GM12878 (cell line): ENCODE data around the gene PIP5K1A. TPM values are rescaled to one million over a fixed set of nuclear protein-coding genes. Genes with fewer than 3 reads are reported as not detected.

Experiments
- ATAC-seq: fragments of 200-7000 bp; cut with Tn5 transposase; 3 replicates; pipeline ENCODE4 v1.9.1; 2020; ENCODE audit warnings: mild to moderate bottlenecking, moderate library complexity
- BruUV-seq: library from RNA; stranded (reverse); fragments of 400-500 nt; replicated peaks from 2 replicates; lab custom pipeline; 2021; lab: Mats Ljungman, UMichigan
- CTCF ChIA-PET: fragments of 300-600 bp; sonication (Branson Sonifier 250); formaldehyde crosslinking; extraction: SDS; loops from one replicate; lab custom pipeline; 2021; ENCODE audit warnings: inconsistent platforms; lab: Yijun Ruan, JAX
- POLR2A ChIA-PET: fragments of 350-600 bp; formaldehyde crosslinking; extraction: SDS; loops from one replicate; lab custom pipeline; 2021; ENCODE audit warnings: inconsistent platforms; lab: Charles Lee
- RAD21 ChIA-PET: fragments of 300-600 bp; sonication (Branson Sonifier 250); formaldehyde crosslinking; loops from one replicate; lab custom pipeline; 2023; ENCODE audit warnings: antibody characterized with exemption; ENCODE audit not compliant: unreplicated experiment; lab: Charles Lee
- SMC1A ChIA-PET: fragments of 300-600 bp; sonication (Branson Sonifier 250); formaldehyde crosslinking; loops from one replicate; lab custom pipeline; 2023; ENCODE audit not compliant: unreplicated experiment, uncharacterized antibody; lab: Charles Lee
- DNase-seq: peaks from one replicate; pipeline ENCODE4 v3.0.0-alpha.2; 2011; ENCODE audit warnings: low read depth, low spot score
- FAIRE-seq: peaks from 3 replicates; lab custom pipeline; 2011; peaks lifted over from hg19 to GRCh38; lab: Jason Lieb, UNC
- H2AFZ ChIP-seq: 2 replicates; pipeline ENCODE4 v1.6.0; 2011; ENCODE audit warnings: low read depth, low read length, control low read depth; ENCODE audit not compliant: control insufficient read depth
- H3K27ac ChIP-seq: 2 replicates; pipeline ENCODE4 v1.5.1; 2011; ENCODE audit warnings: control low read depth; ENCODE audit not compliant: control insufficient read depth, insufficient read depth
- H3K27me3 ChIP-seq, 2 experiments: replicated peaks in 1 of 2; 2 replicates each; pipeline versions ENCODE4 v1.6.0 to v1.6.1; 2011; ENCODE audit warnings: low read length in 1 of 2; ENCODE audit not compliant: control insufficient read depth in 2 of 2, insufficient read depth in 2 of 2
- H3K36me3 ChIP-seq, 2 experiments: 2 replicates each; pipeline ENCODE4 v1.5.1; 2011; ENCODE audit warnings: low read length in 1 of 2; ENCODE audit not compliant: control insufficient read depth in 2 of 2, insufficient read depth in 2 of 2
- H3K4me1 ChIP-seq: 2 replicates; pipeline ENCODE4 v1.6.1; 2011; ENCODE audit warnings: mild to moderate bottlenecking, low read length, moderate library complexity, mixed read lengths; ENCODE audit not compliant: control insufficient read depth, insufficient read depth
- H3K4me2 ChIP-seq: 2 replicates; pipeline ENCODE4 v1.6.0; 2011; ENCODE audit warnings: control low read depth; ENCODE audit not compliant: control insufficient read depth, insufficient read depth
- H3K4me3 ChIP-seq: fragments of 200-600 bp; sonication (generic); 2 replicates; pipeline ENCODE4 v1.5.1; 2016
- H3K79me2 ChIP-seq: 2 replicates; pipeline ENCODE4 v1.6.0; 2011; ENCODE audit warnings: low read length; ENCODE audit not compliant: control insufficient read depth, insufficient read depth
- H3K9ac ChIP-seq: 2 replicates; pipeline ENCODE4 v1.8.0; 2011; ENCODE audit warnings: low read length, control low read depth, mixed read lengths; ENCODE audit not compliant: control insufficient read depth, insufficient read depth
- H3K9me3 ChIP-seq: replicated peaks from 3 replicates; pipeline ENCODE4 v1.5.1; 2011; ENCODE audit warnings: mild to moderate bottlenecking, low read length; ENCODE audit not compliant: control insufficient read depth, insufficient read depth
- H4K20me1 ChIP-seq: 2 replicates; pipeline ENCODE4 v1.6.0; 2011; ENCODE audit not compliant: control insufficient read depth, insufficient read depth
- ASH2L ChIP-seq: fragments of 300-600, 200-600 bp; sonication (generic); IDR thresholded peaks from 2 replicates; pipeline ENCODE4 v1.6.1; 2017; ENCODE audit warnings: low read depth, mild to moderate bottlenecking, borderline replicate concordance
- EED ChIP-seq: sonication (generic); IDR thresholded peaks from 2 replicates; pipeline ENCODE4 v1.6.1; 2016; ENCODE audit warnings: antibody characterized with exemption, low read depth
- GATAD2B ChIP-seq: fragments of 450-650 bp; conservative IDR thresholded peaks from 2 replicates; pipeline ENCODE4 v1.6.1; 2017; ENCODE audit warnings: low read depth, mild to moderate bottlenecking, moderate library complexity
- IKZF1 ChIP-seq: fragments of 450-650 bp; conservative IDR thresholded peaks from 2 replicates; pipeline ENCODE4 v1.6.1; 2017; ENCODE audit warnings: antibody characterized with exemption, mild to moderate bottlenecking
- IKZF2 ChIP-seq, 2 experiments: fragments of 450-650 bp; IDR thresholded peaks; 2 replicates each; pipeline ENCODE4 v1.6.1; 2017; ENCODE audit warnings: mild to moderate bottlenecking in 2 of 2, moderate library complexity in 2 of 2
- KAT2A ChIP-seq: conservative IDR thresholded peaks from 2 replicates; pipeline ENCODE4 v1.6.1; 2011; ENCODE audit warnings: low read depth, low read length; ENCODE audit not compliant: control insufficient read depth
- MEF2B ChIP-seq: fragments of 450-650 bp; IDR thresholded peaks from 2 replicates; pipeline ENCODE4 v1.6.1; 2018; ENCODE audit warnings: mild to moderate bottlenecking, moderate library complexity; ENCODE audit not compliant: partially characterized antibody, poor library complexity, severe bottlenecking
- NFIC ChIP-seq: IDR thresholded peaks from 2 replicates; pipeline ENCODE4 v1.6.1; 2012; ENCODE audit warnings: low read depth, mild to moderate bottlenecking, inconsistent platforms, low read length, moderate library complexity
- RELB ChIP-seq: fragments of 450-650 bp; IDR thresholded peaks from 2 replicates; pipeline ENCODE4 v1.6.1; 2017; ENCODE audit warnings: low read depth, mild to moderate bottlenecking, moderate library complexity
- RFX5 ChIP-seq: IDR thresholded peaks from 2 replicates; pipeline ENCODE4 v1.6.1; 2011; ENCODE audit warnings: low read depth, low read length, improper control_type of control experiment
- SMARCA5 ChIP-seq: fragments of 450-650 bp; IDR thresholded peaks from 2 replicates; pipeline ENCODE4 v1.6.1; 2017; ENCODE audit warnings: mild to moderate bottlenecking
- SPI1 ChIP-seq: IDR thresholded peaks from 2 replicates; pipeline ENCODE4 v1.6.1; 2011; ENCODE audit warnings: low read depth, mild to moderate bottlenecking, low read length, moderate library complexity, borderline replicate concordance; ENCODE audit not compliant: insufficient read depth
- STAT1 ChIP-seq: fragments of 450-650 bp; conservative IDR thresholded peaks from 2 replicates; pipeline ENCODE4 v1.6.1; 2014; ENCODE audit warnings: antibody characterized with exemption, mild to moderate bottlenecking
- TARDBP ChIP-seq: IDR thresholded peaks from 2 replicates; pipeline ENCODE4 v1.6.1; 2016; ENCODE audit warnings: borderline replicate concordance
- ZNF217 ChIP-seq: fragments of 450-650 bp; IDR thresholded peaks from 2 replicates; pipeline ENCODE4 v1.6.1; 2017; ENCODE audit warnings: antibody characterized with exemption, mild to moderate bottlenecking
- ZNF274 ChIP-seq: IDR thresholded peaks from one replicate; pipeline ENCODE4 v1.8.0; 2011; ENCODE audit not compliant: insufficient read length, insufficient read depth
- in situ Hi-C: fragments of 300-500 bp; cut with MboI; formaldehyde crosslinking; loops from 9 replicates; pipeline ENCODE4 v1.14.3; 2018; ENCODE audit warnings: mixed read lengths
- intact Hi-C: fragments of 100-400 bp; cut with micrococcal nuclease; formaldehyde crosslinking; loops from one replicate; pipeline ENCODE4 v1.14.2; 2022; ENCODE audit not compliant: unreplicated experiment
- polyA plus RNA-seq, 11 experiments: library from polyadenylated mRNA; depleted of rRNA in 4 of 11; unstranded in 6 of 11; stranded (reverse) in 5 of 11; fragments of >200 nt; fragmentation: Nextera tagmentation in 4 of 11; fragmentation: Illumina TruSeq in 1 of 11; extraction: Ambion mirVana in 4 of 11; extraction: Trizol in 1 of 11; gene quantifications; 1 replicate in 1 of 11; 2 replicates in 10 of 11; pipeline versions ENCODE4 v1.2.1 to v1.2.3, GENCODE V29; 2011 to 2016; ENCODE audit warnings: inconsistent platforms in 2 of 11, missing spikeins in 2 of 11, low read depth in 1 of 11
- total RNA-seq, 4 experiments: library from RNA; depleted of rRNA in 3 of 4; stranded (reverse); fragments of >200 nt in 3 of 4; fragmentation: Illumina TruSeq in 1 of 4; extraction: Trizol in 1 of 4; gene quantifications; 2 replicates each; pipeline versions ENCODE4 v1.2.1 to v1.2.3, GENCODE V29; 2013 to 2021
- TF ChIP-seq, protein P1 (sequence below): fragments of 450-650 bp; IDR thresholded peaks from 2 replicates; pipeline ENCODE4 v1.6.1; 2014; ENCODE audit warnings: mild to moderate bottlenecking

Gene PIP5K1A
- total and polyA plus RNA-seq, 10 of the 15 experiments (the other 5 are each of a cell fraction or from before 2014, with no cell fraction given) = 4.5 to 114 (median 51.5) TPM

DNA sequence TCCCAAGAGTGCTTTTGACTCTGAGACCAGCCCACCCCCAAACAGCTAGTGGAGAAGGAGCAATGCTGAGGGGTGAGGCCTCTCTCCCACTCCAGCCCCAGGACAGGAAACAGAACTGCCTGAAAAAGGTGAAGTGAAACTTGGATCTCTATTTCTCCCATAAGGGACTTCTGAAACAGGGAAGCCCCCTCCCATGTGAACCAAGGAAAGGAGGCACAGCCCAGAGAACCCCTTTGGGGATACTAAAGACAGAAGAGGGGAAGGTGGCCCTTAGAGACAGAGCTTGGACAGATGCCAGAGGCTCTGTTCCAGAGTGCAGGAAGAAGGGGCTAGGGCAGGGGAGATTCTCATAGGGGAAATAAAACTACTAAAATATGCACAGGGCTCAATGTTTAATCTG lies 39.0 kb upstream of the PIP5K1A start:
- ChIA-PET RAD21 (interaction anchor here (0.9 to 8.7 kb wide), 4 partner anchors 8 to 134 kb away, joined by 3 to 198 read pairs (median 12); partner anchors contain the start of gene VPS72), SMC1A (interaction anchor here (0.6 to 11.1 kb wide), 2 partner anchors 60 to 132 kb away, joined by 3 to 282 read pairs; no protein-coding TSS in a partner anchor), CTCF (interaction anchor here (1.0 to 8.4 kb wide), 3 partner anchors 60 to 136 kb away, joined by 3 to 353 read pairs (median 3); partner anchors contain the start of gene MLLT11), POLR2A (interaction anchor here (0.7 to 1.0 kb wide), 2 partner anchors 31 to 306 kb away, joined by 3 to 5 read pairs; partner anchors contain the start of gene VPS72)
- no peak overlapping the region for H2AFZ ChIP-seq
- in situ Hi-C loops (loop anchor here (5.0 kb wide), 2 partner anchors 62 to 137 kb away; no protein-coding TSS in a partner anchor), intact Hi-C loops (no loop called here)
- no peak for TF ChIP-seq TARDBP
- TF ChIP-seq IKZF2 (IDR thresholded peaks at IDR 0.05) = peak; percentile 72 to 83
- peak; percentile 71 for TF ChIP-seq MEF2B
- no peak for TF ChIP-seq RFX5
- TF ChIP-seq RELB = peak; percentile 58; the same call in 1 of the 2 replicates
- no peak for TF ChIP-seq ASH2L
- TF ChIP-seq NFIC = no peak
- no peak for TF ChIP-seq ZNF217
- peak; percentile 84 for TF ChIP-seq SPI1
- peak; percentile 84 for TF ChIP-seq IKZF1
- TF ChIP-seq KAT2A = no peak
- TF ChIP-seq ZNF274 = no peak
- TF ChIP-seq, protein P1, sequence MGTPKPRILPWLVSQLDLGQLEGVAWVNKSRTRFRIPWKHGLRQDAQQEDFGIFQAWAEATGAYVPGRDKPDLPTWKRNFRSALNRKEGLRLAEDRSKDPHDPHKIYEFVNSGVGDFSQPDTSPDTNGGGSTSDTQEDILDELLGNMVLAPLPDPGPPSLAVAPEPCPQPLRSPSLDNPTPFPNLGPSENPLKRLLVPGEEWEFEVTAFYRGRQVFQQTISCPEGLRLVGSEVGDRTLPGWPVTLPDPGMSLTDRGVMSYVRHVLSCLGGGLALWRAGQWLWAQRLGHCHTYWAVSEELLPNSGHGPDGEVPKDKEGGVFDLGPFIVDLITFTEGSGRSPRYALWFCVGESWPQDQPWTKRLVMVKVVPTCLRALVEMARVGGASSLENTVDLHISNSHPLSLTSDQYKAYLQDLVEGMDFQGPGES = no peak
- TF ChIP-seq GATAD2B = 0 out of 2 replicates have a peak, but pooled peaks have one; percentile 17
- peak; percentile 79 for TF ChIP-seq EED
- TF ChIP-seq STAT1 = no peak
- no peak for TF ChIP-seq SMARCA5
- no peaks in the 10 kb centered on the region for H3K27me3 ChIP-seq
- DNase-seq (no peak), FAIRE-seq (no peak), ATAC-seq (no peak)
- no peak overlapping the region for H3K4me3 ChIP-seq
- H3K9ac ChIP-seq = peak overlapping the region; percentile 26; the same call in 1 of the 2 replicates
- H4K20me1 ChIP-seq = no peaks in the 10 kb centered on the region
- H3K36me3 ChIP-seq = peaks cover 5 to 6% of the 10 kb centered on the region in 2 experiments
- H3K4me1 ChIP-seq = peaks cover 32% of the 10 kb centered on the region
- no peaks in the 10 kb centered on the region for H3K9me3 ChIP-seq
- H3K79me2 ChIP-seq = peaks cover 20% of the 10 kb centered on the region
- BruUV-seq = no TSS peak
- peak overlapping the region; percentile 31 for H3K4me2 ChIP-seq
- H3K27ac ChIP-seq = peak overlapping the region; percentile 81
